ENCODE measurements around the gene LHX6.

DNA sequence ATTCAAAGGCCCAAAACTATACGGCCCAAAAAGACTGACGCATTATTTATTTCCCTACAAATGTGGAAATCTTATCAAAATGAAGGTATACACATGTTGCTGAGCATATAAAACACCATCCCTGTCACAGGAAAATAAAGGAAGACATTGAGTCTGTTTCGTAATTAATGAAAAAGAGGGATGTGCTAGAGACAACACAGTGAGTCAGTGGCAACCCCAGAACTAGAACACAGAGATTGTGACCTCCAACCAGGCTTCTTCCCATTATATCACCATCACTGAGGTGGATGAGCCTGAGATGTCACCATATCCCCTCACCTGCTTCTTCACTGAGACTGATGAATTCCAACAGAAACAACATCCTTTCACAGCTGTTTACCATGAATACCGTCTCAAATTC lies 73.0 kb downstream of the LHX6 start:
- TF ChIP-seq, protein P1, sequence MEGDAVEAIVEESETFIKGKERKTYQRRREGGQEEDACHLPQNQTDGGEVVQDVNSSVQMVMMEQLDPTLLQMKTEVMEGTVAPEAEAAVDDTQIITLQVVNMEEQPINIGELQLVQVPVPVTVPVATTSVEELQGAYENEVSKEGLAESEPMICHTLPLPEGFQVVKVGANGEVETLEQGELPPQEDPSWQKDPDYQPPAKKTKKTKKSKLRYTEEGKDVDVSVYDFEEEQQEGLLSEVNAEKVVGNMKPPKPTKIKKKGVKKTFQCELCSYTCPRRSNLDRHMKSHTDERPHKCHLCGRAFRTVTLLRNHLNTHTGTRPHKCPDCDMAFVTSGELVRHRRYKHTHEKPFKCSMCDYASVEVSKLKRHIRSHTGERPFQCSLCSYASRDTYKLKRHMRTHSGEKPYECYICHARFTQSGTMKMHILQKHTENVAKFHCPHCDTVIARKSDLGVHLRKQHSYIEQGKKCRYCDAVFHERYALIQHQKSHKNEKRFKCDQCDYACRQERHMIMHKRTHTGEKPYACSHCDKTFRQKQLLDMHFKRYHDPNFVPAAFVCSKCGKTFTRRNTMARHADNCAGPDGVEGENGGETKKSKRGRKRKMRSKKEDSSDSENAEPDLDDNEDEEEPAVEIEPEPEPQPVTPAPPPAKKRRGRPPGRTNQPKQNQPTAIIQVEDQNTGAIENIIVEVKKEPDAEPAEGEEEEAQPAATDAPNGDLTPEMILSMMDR (IDR thresholded peaks at IDR 0.05), result no peak
- no peak for TF ChIP-seq POLR2A (IDR thresholded peaks at IDR 0.05)
